HG03135 (cell line): ENCODE measurements around the gene AP3B1.
"Not testable (repeated sequence)": the region's sequence is repeated elsewhere in the genome, so short reads cannot be mapped to it uniquely, and the experiment has no call there.

Experiments used
- ATAC-seq: cut with Tn5 transposase; IDR thresholded peaks from one replicate; pipeline ENCODE4 v1.9.1; 2021; ENCODE audit warnings: mild to moderate bottlenecking, moderate library complexity; ENCODE audit not compliant: unreplicated experiment

The AP3B1 gene

GRCh38 chr5:78077369-78078068 lies 217.0 kb downstream of the AP3B1 start:
- ATAC-seq: no peak

DNA sequence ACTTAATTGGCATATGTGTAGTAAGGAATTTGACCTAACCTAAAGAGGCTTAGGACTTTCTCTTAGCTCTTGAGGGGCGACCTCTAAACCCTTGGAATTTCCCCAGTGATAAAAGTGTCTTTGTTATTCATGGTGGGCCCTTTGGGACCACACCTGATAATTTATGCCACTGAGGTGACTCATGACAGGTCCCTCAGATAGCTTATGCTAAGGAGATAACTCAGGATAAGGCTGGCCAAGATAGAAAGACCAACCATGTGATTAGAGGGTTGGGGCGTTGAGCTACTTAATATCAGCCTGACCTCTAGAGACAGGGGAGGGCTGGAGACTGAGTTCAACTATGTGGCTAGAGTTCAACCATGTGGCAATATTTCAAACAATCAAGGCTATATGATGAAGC lies 218.1 kb downstream of the AP3B1 start:
- ATAC-seq: no peak

DNA sequence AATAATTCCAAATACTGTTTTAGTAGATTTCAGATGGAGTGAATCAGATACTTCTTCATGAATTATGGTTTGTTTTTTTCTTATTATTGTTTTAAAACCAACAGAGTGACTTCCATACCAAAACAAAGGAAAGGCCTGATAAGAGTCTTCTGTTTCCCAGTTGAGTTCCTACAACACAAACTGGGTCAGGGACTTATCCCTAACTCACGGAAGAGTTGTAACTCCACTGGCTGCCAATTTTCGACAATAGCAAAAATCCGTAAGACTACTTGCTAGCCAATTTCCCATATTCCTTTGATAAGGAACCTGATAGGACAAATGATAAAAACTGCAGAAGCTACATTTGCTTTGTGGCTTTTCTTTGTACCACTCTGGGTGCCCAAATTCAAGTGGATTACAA lies 219.2 kb downstream of the AP3B1 start:
- no peak for ATAC-seq

DNA sequence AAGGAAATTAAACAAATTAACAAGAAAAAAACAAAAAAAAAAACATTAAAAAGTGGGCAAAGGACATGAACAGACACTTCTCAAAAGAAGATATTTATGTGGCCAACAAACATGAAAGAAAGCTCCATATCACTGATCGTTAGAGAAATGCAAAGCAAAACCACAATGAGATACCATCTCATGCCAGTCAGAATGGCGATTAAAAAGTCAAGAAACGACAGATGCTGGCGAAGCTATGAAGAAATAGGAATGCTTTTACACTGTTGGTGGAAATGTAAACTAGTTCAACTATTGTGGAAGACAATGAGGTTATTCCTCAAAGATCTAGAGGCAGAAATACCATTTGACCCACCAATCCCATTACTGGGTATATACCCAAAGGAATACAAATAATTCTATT lies 223.8 kb downstream of the AP3B1 start:
- ATAC-seq: not testable (repeated sequence)

- not testable (repeated sequence) for ATAC-seq
These were observed 226.9 kb downstream of the AP3B1 start for GRCh38 chr5:78067581-78067980.

GRCh38 chr5:78066722-78067121 lies 227.8 kb downstream of the AP3B1 start:
- ATAC-seq: not testable (repeated sequence)

DNA sequence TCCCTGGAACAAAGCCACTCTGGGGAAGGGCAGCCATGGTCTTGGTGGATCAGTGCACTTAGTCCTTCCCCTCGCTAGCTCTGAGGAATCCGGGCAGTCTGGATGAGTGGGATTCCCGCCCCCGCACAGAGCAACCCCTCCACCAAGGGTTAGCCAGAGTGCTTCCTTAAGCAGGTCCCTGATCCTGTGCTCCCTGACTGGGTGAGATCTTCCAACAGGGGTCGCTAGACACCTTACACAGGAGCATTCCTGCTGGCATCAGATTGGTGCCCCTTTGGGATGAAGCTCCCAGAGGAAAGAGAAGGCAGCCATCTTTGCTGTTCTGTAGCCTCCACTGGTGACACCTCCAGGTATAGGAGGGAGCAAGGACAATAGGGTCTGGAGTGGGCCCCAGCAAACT lies 228.8 kb downstream of the AP3B1 start:
- ATAC-seq: no peak

DNA sequence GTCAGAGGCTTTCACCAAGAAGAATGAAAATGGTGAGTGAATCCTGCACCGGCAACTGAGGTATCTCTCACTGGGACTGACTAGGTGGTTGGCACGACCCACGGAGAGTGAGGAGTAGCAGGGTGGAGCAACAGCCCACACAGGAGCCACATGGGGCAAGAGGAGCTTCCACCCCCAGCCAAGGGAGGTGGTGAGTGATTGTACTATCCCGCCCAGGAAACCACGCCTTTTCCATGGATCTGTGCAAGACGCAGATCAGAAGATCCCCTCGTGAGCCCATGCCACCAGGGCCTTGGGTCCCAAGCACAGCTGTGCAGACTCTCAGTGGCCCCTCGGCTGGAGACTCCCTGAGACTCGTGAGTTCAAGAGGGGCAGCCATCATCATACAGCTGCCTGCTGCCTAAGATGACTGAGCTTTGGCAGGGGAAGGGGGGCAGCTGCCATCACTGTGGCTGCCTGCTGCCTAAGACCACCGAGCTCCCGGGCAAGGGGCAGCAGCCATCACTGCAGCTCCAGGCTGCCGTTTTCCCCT lies 229.5 kb downstream of the AP3B1 start:
- ATAC-seq: no peak

DNA sequence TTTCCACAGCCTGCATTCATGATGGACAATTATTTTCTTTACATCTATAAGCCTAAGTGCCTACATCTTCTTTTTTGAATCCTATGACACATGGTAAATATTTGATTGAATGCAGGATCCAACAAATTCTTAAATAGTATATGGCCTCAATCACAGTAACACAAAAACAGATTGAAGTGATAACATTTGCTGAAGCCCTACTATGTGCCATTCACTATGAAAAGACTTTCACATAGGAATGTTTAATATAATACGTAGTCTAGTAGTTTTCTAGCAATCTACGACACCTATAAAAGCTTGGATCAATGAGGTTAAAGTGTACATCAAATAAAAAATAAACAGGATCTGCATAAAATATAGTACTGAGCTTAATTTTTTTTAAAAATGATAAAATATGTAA lies 231.0 kb downstream of the AP3B1 start:
- ATAC-seq: no peak

DNA sequence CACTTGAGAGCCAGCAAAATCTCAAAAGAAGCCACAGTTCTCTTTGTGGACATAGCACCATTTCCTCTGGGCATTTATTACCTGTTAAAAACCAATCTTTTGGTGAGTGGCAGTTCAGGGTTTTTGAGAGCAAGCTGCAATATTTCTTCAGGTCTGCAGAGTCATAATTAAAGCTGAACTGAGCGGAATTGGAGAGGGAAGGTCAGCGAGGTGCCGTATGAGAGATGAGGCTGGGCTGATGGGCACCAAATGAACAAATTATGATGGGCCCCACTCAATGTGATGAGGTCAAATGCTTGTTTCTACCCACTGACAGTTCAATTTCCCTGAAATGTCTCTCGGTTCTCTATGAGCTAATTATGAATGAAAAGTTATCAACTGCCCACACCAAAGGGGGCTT lies 231.9 kb downstream of the AP3B1 start:
- ATAC-seq: no peak

GRCh38 chr5:78060421-78060820 lies 234.1 kb downstream of the AP3B1 start:
- no peak for ATAC-seq

GRCh38 chr5:78058625-78059024 lies 235.9 kb downstream of the AP3B1 start:
- ATAC-seq: no peak

DNA sequence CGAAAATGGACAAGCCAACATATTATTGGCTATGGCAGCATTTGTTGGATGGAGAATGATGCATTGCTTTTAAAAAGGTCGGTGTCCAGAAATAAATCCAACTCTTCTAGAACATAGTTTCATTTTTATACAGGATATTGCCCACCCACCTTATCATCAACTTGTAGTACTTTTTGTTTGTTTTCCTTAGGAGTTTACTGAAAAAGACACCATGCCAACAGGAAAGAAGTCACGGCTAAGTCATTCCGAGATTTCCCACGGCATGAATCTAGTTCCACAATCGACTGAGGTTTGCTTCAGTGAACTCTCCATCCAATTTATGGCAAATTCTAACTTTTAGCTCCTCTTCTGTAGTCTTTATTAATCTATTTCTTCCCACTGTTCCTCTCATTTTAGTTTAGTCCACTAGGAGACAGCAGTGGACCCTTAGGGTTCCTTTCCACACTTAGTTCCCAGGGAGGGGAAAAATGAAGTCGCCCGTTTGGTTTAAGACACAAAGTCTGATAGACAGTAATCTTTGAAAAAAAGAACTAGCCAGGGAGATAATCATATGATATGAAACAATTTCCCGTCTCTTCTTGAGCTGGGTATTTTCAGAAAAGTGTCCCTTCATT lies 237.5 kb downstream of the AP3B1 start:
- ATAC-seq: no peak

GRCh38 chr5:78056053-78056452 lies 238.4 kb downstream of the AP3B1 start:
- no peak for ATAC-seq

DNA sequence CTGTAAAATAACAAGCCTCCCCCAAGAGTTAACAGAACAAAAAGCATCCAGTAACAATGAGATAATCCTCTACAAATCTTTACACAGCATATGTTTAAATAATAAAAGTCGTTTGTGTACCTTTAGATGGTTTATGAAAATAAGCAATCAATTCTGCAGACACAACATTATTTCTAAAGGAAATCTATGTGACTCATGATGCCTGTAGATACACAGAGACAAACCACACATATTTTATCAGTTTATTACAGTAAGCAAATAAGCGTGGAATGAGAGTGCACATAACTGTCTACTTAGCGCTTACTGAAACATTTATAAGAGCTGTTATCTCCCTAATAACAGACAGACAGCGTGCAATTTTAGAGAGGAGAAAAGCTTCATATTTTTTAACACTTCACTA lies 243.6 kb downstream of the AP3B1 start:
- ATAC-seq: no peak

- not testable (repeated sequence) for ATAC-seq
These were observed 247.7 kb downstream of the AP3B1 start for GRCh38 chr5:78046823-78047222.

DNA sequence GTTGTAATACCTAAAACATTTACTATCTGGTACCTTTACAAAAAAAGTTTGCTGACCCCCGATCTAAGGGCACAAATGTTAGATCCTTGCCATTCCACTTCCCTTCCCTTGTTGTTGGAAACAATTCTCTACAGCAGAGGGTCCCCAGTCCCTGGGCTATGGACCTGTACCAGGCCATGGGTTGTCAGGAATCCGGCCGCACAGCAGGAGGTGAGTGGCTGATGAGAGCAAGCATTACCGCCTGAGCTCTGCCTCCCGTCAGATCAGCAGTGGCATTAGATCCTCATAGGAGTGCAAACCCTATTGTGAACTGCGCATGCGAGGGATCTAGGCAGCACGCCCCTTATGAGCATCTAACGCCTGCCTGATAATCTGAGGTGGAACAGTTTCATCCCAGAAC lies 248.5 kb downstream of the AP3B1 start:
- ATAC-seq: no peak

- no peak for ATAC-seq
These were observed 252.7 kb downstream of the AP3B1 start for GRCh38 chr5:78041805-78042204.

GRCh38 chr5:78025540-78025939 lies 269.0 kb downstream of the AP3B1 start:
- no peak for ATAC-seq

- no peak for ATAC-seq
These were observed 274.8 kb downstream of the AP3B1 start for GRCh38 chr5:78019744-78020143.

DNA sequence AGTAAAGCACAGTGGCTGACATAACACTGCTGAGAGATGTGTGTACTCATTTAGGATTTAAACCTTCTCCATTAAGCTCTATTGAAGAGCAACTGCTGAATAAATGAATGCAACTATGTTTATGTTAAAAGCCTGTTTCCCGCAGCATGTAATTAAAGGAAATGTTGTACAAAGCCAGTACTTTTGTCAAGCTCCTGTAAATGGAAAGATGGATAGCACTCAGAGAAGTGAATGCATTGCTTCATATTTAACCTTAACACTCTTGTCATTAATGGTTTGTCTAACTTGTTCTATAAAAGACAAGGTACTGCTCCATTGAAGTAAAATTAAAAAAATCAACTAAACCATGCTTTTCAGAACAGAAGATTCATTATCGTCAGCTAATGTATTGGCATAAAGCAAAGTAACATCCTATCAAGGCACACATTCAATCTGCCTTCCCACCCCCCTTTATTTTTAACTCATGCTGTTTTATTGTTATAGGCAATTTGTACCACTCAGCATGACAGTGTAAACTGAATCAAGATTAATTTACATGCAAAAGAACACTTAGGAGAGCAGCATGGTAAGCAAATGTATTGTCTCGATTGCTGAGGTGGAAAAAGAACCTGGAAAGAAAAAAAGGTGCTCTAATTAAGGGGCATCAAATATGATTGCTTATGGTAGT lies 277.5 kb downstream of the AP3B1 start:
- ATAC-seq: no peak

- no peak for ATAC-seq
These were observed 284.5 kb downstream of the AP3B1 start for GRCh38 chr5:78009937-78010527.
